Thyroid gland (tissue), 4 donors: ENCODE results near the gene CXCR2. TPM values are rescaled to one million over a fixed set of nuclear protein-coding genes. Genes with fewer than 3 reads are reported as not detected.

Experiments used
- DNase-seq, 2 donors: peaks; one replicate each; pipeline ENCODE4 v3.0.0-alpha.2; 2019
- H3K27ac ChIP-seq, 3 donors: fragments of 200-600 bp; sonication (generic); 1 replicate in 2 of 3; 2 replicates in 1 of 3; pipeline ENCODE4 v1.5.1; 2016 to 2019; ENCODE audit warnings: mild to moderate bottlenecking in 1 of 3, moderate library complexity in 1 of 3
- H3K27me3 ChIP-seq: fragments of 200-600 bp; sonication (generic); one replicate; pipeline ENCODE4 v1.5.1; 2019
- H3K36me3 ChIP-seq, 2 donors: fragments of 200-600 bp; sonication (generic); one replicate each; pipeline ENCODE4 v1.5.1; 2016 to 2019
- H3K4me1 ChIP-seq, 2 donors: fragments of 200-600 bp; sonication (generic); one replicate each; pipeline ENCODE4 v1.5.1; 2017 to 2019
- H3K4me3 ChIP-seq, 3 donors: fragments of 200-600 bp; sonication (generic); replicated peaks in 1 of 3; 1 replicate in 2 of 3; 2 replicates in 1 of 3; pipeline ENCODE4 v1.5.1; 2016; ENCODE audit warnings: mild to moderate bottlenecking in 1 of 3
- H3K9me3 ChIP-seq: fragments of 200-600 bp; sonication (generic); one replicate; pipeline ENCODE4 v1.5.1; 2017
- CTCF ChIP-seq, 6 experiments: fragments of 200-600 bp in 3 of 6; fragments of 450-650 bp in 3 of 6; sonication (generic) in 3 of 6; IDR thresholded peaks; one replicate each; pipeline ENCODE4 v1.5.1; 2016 to 2019; ENCODE audit warnings: antibody characterized with exemption in 6 of 6, mild to moderate bottlenecking in 2 of 6, inconsistent platforms in 1 of 6, moderate library complexity in 1 of 6
- POLR2A ChIP-seq, 2 donors: fragments of 450-650 bp; IDR thresholded peaks; one replicate each; pipeline ENCODE4 v1.6.1; 2017; ENCODE audit warnings: antibody characterized with exemption in 2 of 2, mild to moderate bottlenecking in 2 of 2, moderate library complexity in 1 of 2
- WGBS, 2 donors: methylation state at CpG; one replicate each; pipeline ENCODE4 v1.1.5; 2017; 5-methylcytosine and 5-hydroxymethylcytosine counted together
- intact Hi-C: fragments of 100-400 bp; cut with DNase I; formaldehyde crosslinking; loops from one replicate; pipeline ENCODE4 v1.15.1; 2023
- total RNA-seq, 4 donors: library from RNA; depleted of rRNA; stranded (reverse); fragments of >200 nt; gene quantifications; one replicate each; pipeline ENCODE4 v1.2.3, GENCODE V29; 2016

Gene CXCR2
- total RNA-seq, 4 donors from 2014 or later = 0.59 TPM; not detected in 3

- Histone ChIP-seq H3K27ac (no peak overlapping the region), H3K9me3 (no peaks in the 10 kb centered on the region), H3K4me1 (no peaks in the 10 kb centered on the region), H3K4me3 (no peak overlapping the region), H3K27me3 (no peaks in the 10 kb centered on the region), H3K36me3 (no peaks in the 10 kb centered on the region)
- no peak for DNase-seq
- TF ChIP-seq POLR2A (IDR thresholded peaks at IDR 0.05) = no peak
- no peak for TF ChIP-seq CTCF (IDR thresholded peaks at IDR 0.05)
- intact Hi-C loops = no loop called here
- 87 to 92% methylated on average over 7 of the region's 7 CpGs for WGBS, 2 donors
Observed at GRCh38 chr2:218155953-218156479, 30.2 kb downstream of the CXCR2 start.

- WGBS, 2 donors = 63 to 69% methylated on average over 2 of the region's 2 CpGs
- H3K4me1 ChIP-seq = no peaks in the 10 kb centered on the region
- TF ChIP-seq CTCF (IDR thresholded peaks at IDR 0.05) = no peak
- H3K36me3 ChIP-seq = no peaks in the 10 kb centered on the region
- no peak overlapping the region for H3K4me3 ChIP-seq
- H3K27me3 ChIP-seq = no peaks in the 10 kb centered on the region
- intact Hi-C loops = no loop called here
- no peak overlapping the region for H3K27ac ChIP-seq
- no peaks in the 10 kb centered on the region for H3K9me3 ChIP-seq
- DNase-seq = no peak
Observed at GRCh38 chr2:218161644-218162043, 35.8 kb downstream of the CXCR2 start.

GRCh38 chr2:218162814-218163213 lies 37.0 kb downstream of the CXCR2 start:
- Histone ChIP-seq H3K36me3 (no peaks in the 10 kb centered on the region), H3K9me3 (no peaks in the 10 kb centered on the region), H3K4me1 (no peaks in the 10 kb centered on the region), H3K27ac (no peak overlapping the region), H3K4me3 (no peak overlapping the region), H3K27me3 (no peaks in the 10 kb centered on the region)
- intact Hi-C loops = no loop called here
- WGBS, 2 donors = 79 to 89% methylated on average over 1 of the region's 1 CpG
- DNase-seq = no peak
- TF ChIP-seq POLR2A (IDR thresholded peaks at IDR 0.05) (no peak), CTCF (IDR thresholded peaks at IDR 0.05) (no peak)

GRCh38 chr2:218166791-218167190 lies 41.0 kb downstream of the CXCR2 start, which contains the start of gene CXCR1:
Gene CXCR1 (minus strand): TSS chr2:218166962. CDS start chr2:218165211, 1,751 bp downstream.
- no peaks in the 10 kb centered on the region for H3K36me3 ChIP-seq
- H3K27ac ChIP-seq = no peak within 1 kb of the TSS
- H3K27me3 ChIP-seq = no peaks in the 10 kb centered on the region
- H3K9me3 ChIP-seq = no peaks in the 10 kb centered on the region
- no peak within 1 kb of the TSS for H3K4me3 ChIP-seq
- no peak for DNase-seq
- intact Hi-C loops = no loop called here
- WGBS, 2 donors = 70 to 71% methylated on average over 3 of the region's 3 CpGs
- no peaks in the 10 kb centered on the region for H3K4me1 ChIP-seq
- TF ChIP-seq POLR2A (IDR thresholded peaks at IDR 0.05) (no peak), CTCF (IDR thresholded peaks at IDR 0.05) (no peak)

GRCh38 chr2:218168016-218168415 lies 42.2 kb downstream of the CXCR2 start:
- TF ChIP-seq CTCF (IDR thresholded peaks at IDR 0.05) = no peak
- no peak for TF ChIP-seq POLR2A (IDR thresholded peaks at IDR 0.05)
- Histone ChIP-seq H3K27ac (no peak overlapping the region), H3K27me3 (no peaks in the 10 kb centered on the region), H3K36me3 (no peaks in the 10 kb centered on the region), H3K4me3 (no peak overlapping the region), H3K9me3 (no peaks in the 10 kb centered on the region), H3K4me1 (no peaks in the 10 kb centered on the region)
- WGBS, 2 donors = 69 to 84% methylated on average over 1 of the region's 1 CpG
- intact Hi-C loops = no loop called here
- no peak for DNase-seq
